GM18517 (cell line): Measurements from ENCODE around the gene USHBP1.

Experiments
- ATAC-seq: cut with Tn5 transposase; IDR thresholded peaks from one replicate; pipeline ENCODE4 v1.9.1; 2021; ENCODE audit warnings: mild to moderate bottlenecking, moderate library complexity; ENCODE audit not compliant: unreplicated experiment

The USHBP1 gene

DNA sequence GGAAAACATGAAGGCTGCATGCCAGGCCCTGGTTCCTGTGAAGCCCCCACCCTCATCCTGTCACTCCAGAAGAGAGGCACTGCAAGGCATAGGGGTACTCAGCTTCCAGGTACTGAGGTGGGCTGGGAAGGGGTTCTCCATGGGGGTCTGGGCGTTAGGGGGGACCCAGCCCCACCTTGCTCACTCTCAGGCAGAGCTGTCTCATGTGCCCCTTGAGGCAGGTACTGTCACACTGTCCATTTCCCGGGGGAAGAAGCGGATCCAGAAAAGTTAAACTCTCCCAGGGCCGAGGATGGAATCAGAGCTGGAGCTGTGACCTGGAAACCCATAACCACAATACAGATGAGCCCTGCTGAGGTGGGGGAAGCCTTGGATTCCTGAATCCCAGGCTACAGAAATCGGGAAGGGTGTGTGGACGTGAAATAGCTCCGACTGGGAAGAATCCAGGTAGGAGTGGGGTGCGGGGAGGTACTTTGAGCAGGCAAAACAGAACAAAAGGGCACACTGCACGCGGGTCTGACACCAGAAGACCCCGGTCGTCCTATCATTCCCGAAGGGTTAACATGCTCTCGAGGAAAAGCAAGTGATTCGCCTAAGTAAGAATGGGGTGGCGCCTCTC, 49.9 kb downstream of the USHBP1 start:
- no peak for ATAC-seq

DNA sequence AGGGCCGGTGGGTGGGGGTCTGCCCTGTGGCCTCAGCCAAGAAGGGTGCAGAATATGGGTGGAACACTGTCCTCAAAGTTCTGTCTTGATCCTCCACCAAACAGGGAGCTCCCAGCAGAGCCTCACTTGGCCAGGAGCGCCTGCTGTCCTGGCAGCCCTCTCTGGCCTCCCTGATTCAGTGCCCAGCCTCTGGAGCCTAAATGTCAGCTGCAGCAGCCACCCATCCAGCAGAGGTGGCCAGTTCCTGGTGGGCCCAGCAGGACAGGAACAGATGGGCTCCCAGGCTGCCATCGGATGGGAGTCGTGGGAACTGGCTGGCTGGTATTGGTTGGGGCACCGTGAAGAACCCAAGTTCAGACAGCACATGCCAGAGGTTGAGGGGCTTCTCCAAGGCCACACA, 51.2 kb downstream of the USHBP1 start:
- no peak for ATAC-seq

DNA sequence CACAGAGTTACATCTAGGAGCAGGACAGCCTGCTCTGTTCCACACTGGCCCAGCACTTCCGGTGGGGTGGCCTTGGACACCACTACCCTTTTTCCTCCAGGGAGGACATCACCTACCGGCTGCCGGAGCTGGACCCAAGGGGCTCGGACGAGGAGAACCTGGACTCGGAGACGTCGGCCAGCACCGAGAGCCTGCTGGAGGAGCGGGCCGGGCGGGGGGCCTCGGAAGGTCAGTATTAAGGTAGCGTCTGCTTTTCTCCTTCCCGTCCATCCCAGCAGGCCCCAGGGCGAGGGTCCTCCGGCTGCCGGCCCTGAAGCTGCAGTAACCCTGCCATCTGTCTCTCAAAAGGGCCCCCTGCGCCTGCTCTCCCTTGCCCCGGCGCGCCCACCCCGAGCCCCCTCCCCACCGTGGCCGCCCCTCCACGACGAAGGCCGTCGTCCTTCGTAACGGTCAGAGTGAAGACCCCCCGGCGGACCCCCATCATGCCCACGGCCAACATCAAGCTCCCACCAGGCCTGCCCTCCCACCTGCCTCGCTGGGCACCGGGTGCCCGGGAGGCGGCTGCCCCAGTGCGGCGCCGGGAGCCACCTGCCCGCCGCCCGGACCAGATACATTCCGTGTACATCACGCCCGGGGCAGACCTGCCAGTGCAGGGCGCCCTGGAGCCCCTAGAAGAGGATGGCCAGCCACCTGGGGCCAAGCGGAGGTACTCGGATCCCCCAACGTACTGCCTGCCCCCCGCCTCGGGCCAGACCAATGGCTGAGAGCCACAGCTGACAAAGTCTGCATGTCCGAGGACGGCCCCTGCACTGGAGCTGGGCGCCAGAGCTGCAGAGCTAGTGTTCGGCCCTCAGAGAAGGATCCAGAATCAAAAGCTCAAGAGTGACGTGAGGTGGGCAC, 52.7 kb downstream of the USHBP1 start:
- ATAC-seq = no peak

DNA sequence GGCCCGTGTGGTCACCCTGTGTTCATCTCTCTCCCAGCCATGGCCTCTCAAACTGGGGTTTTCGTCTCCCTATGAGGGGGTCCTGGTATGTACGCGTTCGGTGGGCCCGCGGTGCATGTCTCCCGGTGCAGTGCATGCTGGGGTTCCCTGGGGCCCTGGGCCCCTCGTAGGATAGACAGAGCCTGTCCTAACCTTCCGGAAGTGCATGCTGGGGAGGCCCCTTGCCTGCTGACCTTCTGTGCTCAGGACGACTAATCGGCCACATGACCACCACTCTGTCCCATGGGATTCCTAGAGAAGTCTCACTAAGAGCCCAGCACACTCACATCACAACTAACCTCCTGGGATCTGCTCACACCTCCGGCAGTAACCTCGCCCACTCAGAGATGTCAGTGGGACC, 54.2 kb downstream of the USHBP1 start:
- no peak for ATAC-seq

DNA sequence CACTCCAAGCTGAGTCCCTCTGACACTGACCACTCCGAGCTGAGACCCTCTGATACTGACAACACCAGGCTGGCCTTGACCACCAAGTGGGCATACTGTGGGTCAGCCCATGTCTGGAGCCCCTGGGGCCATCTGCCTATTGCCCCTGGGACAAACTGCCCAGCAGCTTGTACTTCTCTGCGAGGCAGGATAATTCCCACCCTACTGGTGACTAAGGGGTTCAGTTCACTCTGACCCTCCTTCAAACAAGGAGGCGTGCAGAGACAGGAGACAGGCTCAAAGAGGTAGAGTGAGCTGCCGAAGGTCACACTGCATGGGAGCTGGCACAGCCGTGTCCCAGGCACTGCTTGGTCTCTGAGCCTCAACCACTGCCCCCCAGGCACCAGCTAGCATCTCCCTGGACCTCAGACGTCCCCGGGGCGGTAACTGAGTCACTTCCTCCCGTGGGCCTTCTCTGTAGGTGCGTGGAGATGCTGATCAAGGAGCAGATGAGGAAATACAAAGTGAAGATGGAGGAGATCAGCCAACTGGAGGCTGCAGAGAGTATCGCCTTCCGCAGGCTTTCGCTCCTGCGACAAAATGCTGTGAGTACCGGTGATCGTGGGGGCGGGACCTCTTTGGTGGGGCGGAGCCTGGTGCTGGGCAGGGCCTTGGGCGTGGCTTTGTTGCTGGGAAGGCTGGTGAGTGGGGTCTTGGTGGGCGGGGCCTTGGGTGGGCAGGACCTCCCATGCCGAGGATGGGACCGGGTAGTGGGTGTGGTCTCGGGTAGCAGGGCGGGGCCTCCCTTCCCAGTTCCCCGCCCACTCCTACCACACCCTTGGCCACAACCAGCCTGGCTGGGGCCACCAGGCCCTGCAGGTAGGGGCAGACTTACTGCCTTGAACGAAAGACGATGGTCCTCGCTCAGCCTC, 55.2 kb downstream of the USHBP1 start:
- no peak for ATAC-seq

DNA sequence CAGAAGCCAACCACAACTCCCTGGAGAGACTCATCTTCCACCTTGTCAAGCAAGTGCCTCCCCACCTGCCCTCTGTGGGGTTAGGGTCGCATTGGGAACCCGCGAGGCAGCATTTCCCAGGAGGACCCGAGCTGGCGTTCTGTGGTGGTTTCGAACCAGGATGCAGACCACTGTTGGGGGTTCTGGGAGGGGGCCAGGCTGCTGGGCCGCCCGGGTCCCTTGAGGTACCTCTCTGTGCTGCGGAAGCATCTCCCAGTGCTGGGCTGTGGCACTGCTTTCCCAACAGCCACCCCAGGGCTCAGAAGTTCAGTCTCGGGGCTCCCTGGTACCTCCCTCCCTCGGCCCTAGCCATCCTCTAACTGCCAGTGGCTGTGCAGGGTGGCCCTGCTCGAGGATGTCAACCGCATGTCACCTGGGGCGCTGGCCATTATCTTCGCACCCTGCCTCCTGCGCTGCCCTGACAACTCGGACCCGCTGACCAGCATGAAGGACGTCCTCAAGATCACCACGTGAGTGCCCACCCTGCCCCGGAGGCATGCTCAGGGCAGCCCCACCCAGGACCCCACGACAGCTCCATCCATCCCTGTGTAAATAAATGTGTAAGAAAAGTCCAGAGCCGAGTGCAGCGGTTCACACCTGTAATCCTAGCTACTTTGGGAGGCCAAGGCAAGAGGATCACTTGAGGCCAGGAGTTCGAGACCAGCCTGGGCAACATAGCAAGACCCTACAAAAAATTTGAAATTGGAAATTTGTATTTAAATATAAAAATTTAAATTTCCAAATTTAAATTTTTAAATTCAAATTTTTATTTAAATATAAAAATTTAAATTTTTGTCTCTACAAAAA, 57.6 kb downstream of the USHBP1 start:
- ATAC-seq = no peak

DNA sequence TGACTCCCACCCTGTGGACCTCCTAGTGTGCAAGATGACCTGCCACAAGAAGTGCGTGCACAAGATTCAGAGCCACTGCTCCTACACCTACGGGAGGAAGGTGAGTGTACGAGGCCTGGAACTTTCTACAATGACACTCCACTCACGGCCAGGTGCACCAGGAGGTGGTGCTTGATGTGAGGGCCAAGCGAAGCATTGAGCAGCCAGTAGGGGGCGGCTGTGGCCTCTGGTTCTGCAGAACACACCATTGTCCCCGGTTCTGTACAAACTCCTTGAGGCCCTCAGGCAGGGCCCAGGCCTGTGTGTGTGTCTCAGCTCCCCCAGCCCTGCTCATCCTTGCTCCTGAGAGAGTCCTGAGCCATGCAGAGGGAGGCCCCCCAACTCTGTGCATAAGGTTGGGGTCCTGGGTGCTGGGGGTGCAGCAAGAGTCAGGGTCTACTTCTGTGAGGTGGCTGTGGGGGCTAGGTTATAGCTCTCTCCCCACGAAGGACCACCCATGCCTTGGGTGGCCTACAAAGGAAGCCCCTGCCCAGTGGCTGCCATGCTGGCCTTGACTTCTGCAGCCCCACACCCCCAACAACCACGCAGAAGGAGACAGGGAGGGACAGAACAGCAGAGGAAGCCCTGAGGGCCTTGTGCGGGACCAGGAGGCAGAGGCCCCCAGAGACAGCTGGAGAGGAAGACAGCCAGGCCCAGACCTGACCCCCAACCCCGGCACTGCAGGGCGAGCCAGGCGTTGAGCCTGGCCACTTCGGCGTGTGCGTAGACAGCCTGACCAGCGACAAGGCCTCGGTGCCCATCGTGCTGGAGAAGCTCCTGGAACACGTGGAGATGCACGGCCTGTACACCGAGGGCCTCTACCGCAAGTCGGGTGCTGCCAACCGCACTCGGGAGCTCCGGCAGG, 59.1 kb downstream of the USHBP1 start:
- ATAC-seq = no peak

DNA sequence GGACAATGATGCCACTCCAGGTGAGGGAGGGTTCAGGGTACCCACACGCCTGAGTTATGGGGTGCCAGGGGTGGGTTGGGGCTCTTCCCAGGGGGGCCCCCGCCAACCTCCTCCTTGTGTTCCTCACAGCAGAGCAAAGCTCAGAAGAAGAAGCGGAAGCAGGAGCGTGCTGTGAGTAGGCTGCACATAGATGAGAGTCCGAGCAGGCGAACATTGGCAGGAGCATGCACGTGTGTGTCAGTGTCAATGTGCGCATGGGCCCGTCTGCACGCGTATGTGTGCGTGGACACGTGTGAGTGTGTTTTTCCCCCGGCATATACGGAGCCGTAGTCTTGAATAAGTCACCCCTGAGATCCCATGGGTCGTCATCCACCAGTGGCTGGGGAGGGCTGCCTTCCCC, 61.8 kb downstream of the USHBP1 start:
- no peak for ATAC-seq

DNA sequence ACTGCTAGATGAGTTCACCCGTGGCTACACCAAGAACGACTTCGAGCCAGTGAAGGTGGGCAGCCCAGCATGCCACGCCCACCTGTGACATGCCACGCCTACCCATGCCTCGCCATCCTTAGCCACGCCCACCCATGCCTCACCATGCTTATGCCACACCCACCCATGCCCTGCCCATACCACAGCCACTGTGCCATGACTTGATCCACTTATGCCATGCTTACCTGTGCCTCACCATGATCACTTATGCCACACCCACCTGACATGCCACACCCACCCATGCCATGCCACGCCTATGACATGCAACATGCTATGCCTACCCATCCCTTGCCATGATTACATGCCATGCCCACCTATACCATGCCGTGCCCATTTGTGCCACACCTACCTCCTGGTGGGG, 62.3 kb downstream of the USHBP1 start:
- ATAC-seq = no peak

DNA sequence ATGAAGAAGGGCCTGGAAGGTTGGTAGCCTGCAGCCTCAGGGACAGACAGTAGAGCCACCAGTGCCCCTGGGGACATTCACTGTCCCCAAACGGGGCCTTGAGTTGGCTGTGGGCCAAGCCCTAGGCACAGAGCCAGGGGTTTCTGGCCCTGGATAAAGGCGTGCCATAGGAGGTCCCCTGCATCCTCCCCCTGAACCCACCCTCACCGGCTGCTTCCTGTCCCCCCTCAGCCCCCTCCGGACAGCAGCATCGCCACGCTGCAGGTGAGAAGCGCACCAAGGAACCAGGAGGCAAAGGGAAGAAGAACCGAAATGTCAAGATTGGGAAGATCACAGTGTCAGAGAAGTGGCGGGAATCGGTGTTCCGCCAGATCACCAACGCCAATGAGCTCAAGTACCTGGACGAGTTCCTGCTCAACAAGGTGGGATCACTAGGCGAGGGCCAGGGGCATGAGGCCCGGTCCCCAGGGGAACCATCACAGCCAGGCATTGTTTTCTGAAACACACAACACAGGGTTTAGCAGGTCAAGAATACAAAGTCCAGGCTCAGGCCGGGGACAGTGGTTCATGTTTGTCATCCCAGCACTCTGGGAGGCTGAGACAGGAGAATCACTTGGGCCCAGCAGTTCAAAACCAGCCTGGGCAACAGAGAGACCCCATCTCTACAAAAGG, 64.0 kb downstream of the USHBP1 start:
- ATAC-seq = no peak
